ENCODE measurements around the gene LEMD2. TPM values are rescaled to one million over a fixed set of nuclear protein-coding genes. Genes with fewer than 3 reads are reported as not detected.

Gene LEMD2
- total and polyA plus RNA-seq, 9 of the 15 experiments (the other 6 are each of a cell fraction or from before 2014, with no cell fraction given): 0.32 to 46.3 (median 30.8) TPM

GRCh38 chr6:33756211-33756954 is 32.5 kb downstream of the LEMD2 start:
- intact Hi-C loops (cut with micrococcal nuclease): no loop called here
- Histone ChIP-seq H3K4me3 (no peak overlapping the region), H4K20me1 (replicated peaks; ENCODE audit: control insufficient read depth, insufficient read depth, low read length) (0 out of 2 replicates have a peak, but pooled peaks cover 3% of the 10 kb centered on the region), H3K79me2 (ENCODE audit: control insufficient read depth, insufficient read depth, low read length) (no peaks in the 10 kb centered on the region), H3K27me3 (ENCODE audit: control insufficient read depth in 2 of 2, insufficient read depth in 2 of 2, low read length in 2 of 2) (peaks cover 37 to 62% of the 10 kb centered on the region in 2 experiments), H2AFZ (ENCODE audit: low read depth, low read length) (no peak overlapping the region), H3K27ac (ENCODE audit: extremely low read depth, low read depth, low read length) (no peak overlapping the region), H3K9me3 (replicated peaks; ENCODE audit: control insufficient read depth, insufficient read depth, low read depth, low read length) (no peaks in the 10 kb centered on the region), H3K36me3 (ENCODE audit: control insufficient read depth, insufficient read depth, low read length) (no peaks in the 10 kb centered on the region), H3K9me1 (ENCODE audit: control insufficient read depth, insufficient read depth, low read length) (peaks cover 3% of the 10 kb centered on the region), H3K4me1 (replicated peaks in 1 of 2; ENCODE audit: control insufficient read depth in 2 of 2, insufficient read depth in 2 of 2, low read length in 2 of 2) (peaks cover 0 to 8% of the 10 kb centered on the region in 2 experiments; a peak in 2 of 5 replicates), H3K4me2 (ENCODE audit: insufficient read depth, low read length) (no peak overlapping the region), H3K9ac (ENCODE audit: insufficient read depth in 1 of 2, low read depth in 2 of 2, low read length in 2 of 2) (no peak overlapping the region)
- BruUV-seq (replicated peaks): no TSS peak
- WGBS (ENCODE audit: insufficient coverage, low coverage, missing lambda C conversion rate): 1% methylated on average over 12 of the region's 12 CpGs
- FAIRE-seq (no peak), DNase-seq (ENCODE audit: extremely low read depth in 1 of 4, low spot score in 3 of 4) (no peak), ATAC-seq (peak; percentile 27; the same call in 2 of the 3 replicates)
- in situ Hi-C loops (cut with MboI): no loop called here
- CTCF ChIA-PET (ENCODE audit: low intra/inter-chr PET ratio): no interaction called here
- TF ChIP-seq KDM1A (IDR thresholded peaks at IDR 0.05) (no peak), SUPT5H (IDR thresholded peaks at IDR 0.05) (no peak), HMG20A (CRISPR knock-in tag; conservative IDR thresholded peaks at IDR 0.05) (no peak), CTCF (IDR thresholded peaks at IDR 0.05 in 2 of 3, conservative IDR thresholded peaks at IDR 0.05 in 1 of 3; ENCODE audit: insufficient read depth in 2 of 3, low read depth in 1 of 3, low read length in 3 of 3) (0 out of 6 replicates have a peak, but pooled peaks of 1 of the 3 experiments have one; percentile 2), DPF2 (IDR thresholded peaks at IDR 0.05) (no peak), RBM25 (IDR thresholded peaks at IDR 0.05; ENCODE audit: low read depth, low read length, severe bottlenecking) (peak; percentile 64), BCOR (IDR thresholded peaks at IDR 0.05) (0 out of 2 replicates have a peak, but pooled peaks have one; percentile 15), CC2D1A (IDR thresholded peaks at IDR 0.05) (no peak)
- POLR2A ChIA-PET: interaction anchor here (0.7 to 1.0 kb wide), 3 partner anchors 14 to 1359 kb away, joined by 3 to 4 read pairs (median 3); no protein-coding TSS in a partner anchor

Data from K562 (cell line).